Gastrocnemius medialis (tissue), 4 donors: ENCODE results near the gene PDE6H. TPM values are rescaled to one million over a fixed set of nuclear protein-coding genes. Genes with fewer than 3 reads are reported as not detected.

Source experiments
- ATAC-seq, 2 donors: fragments of 150-250 bp; one replicate each; pipeline ENCODE4 v1.9.1; 2016
- DNase-seq, 2 donors: peaks; one replicate each; pipeline ENCODE4 v3.0.0-alpha.2; 2019
- H3K27ac ChIP-seq, 4 donors: fragments of 200-600 bp; sonication (generic); 1 replicate in 1 of 4; 2 replicates in 3 of 4; pipeline ENCODE4 v1.5.1; 2016 to 2018; ENCODE audit warnings: mild to moderate bottlenecking in 2 of 4, moderate library complexity in 1 of 4
- H3K27me3 ChIP-seq, 3 donors: fragments of 200-600 bp; sonication (generic) in 2 of 3; 1 replicate in 1 of 3; 2 replicates in 2 of 3; pipeline versions ENCODE4 v1.5.1 to v1.6.0; 2016 to 2019; ENCODE audit warnings: mild to moderate bottlenecking in 1 of 3, moderate library complexity in 1 of 3
- H3K36me3 ChIP-seq, 2 donors: fragments of 200-600 bp; sonication (generic) in 1 of 2; one replicate each; pipeline ENCODE4 v1.5.1; 2017 to 2018
- H3K4me1 ChIP-seq, 2 donors: fragments of 200-600 bp; sonication (generic) in 1 of 2; one replicate each; pipeline ENCODE4 v1.5.1; 2016 to 2017; ENCODE audit warnings: mild to moderate bottlenecking in 2 of 2
- H3K4me3 ChIP-seq, 4 donors: fragments of 200-600 bp; sonication (generic) in 3 of 4; 1 replicate in 1 of 4; 2 replicates in 3 of 4; pipeline ENCODE4 v1.5.1; 2016 to 2019; ENCODE audit warnings: mild to moderate bottlenecking in 2 of 4
- H3K9me3 ChIP-seq, 3 donors: fragments of 200-600 bp; sonication (generic) in 2 of 3; 1 replicate in 1 of 3; 2 replicates in 2 of 3; pipeline ENCODE4 v1.5.1; 2016 to 2019
- POLR2A ChIP-seq, 2 donors: fragments of 450-650 bp; IDR thresholded peaks; one replicate each; pipeline ENCODE4 v1.6.1; 2017; ENCODE audit warnings: antibody characterized with exemption in 2 of 2, mild to moderate bottlenecking in 2 of 2, moderate library complexity in 2 of 2
- in situ Hi-C, 4 donors: fragments of 200-750 bp; cut with MboI; loops; one replicate each; pipeline versions ENCODE4 v1.15.0 to v1.8.0; 2017; ENCODE audit warnings: low sequenced_read_pairs in 4 of 4
- intact Hi-C: fragments of 100-400 bp; cut with DNase I; formaldehyde crosslinking; loops from one replicate; pipeline ENCODE4 v1.15.1; 2023; ENCODE audit warnings: low total_unique reads
- total RNA-seq, 4 donors: library from RNA; depleted of rRNA; stranded (reverse); fragments of >200 nt; gene quantifications; one replicate each; pipeline versions ENCODE4 v1.1.0 to v1.2.3, GENCODE V29; 2016
- TF ChIP-seq, protein P1 (sequence below), 5 experiments: fragments of 450-650 bp in 3 of 5; fragments of 200-600 bp in 2 of 5; sonication (generic) in 2 of 5; IDR thresholded peaks in 4 of 5; conservative IDR thresholded peaks in 1 of 5; 1 replicate in 4 of 5; 2 replicates in 1 of 5; pipeline ENCODE4 v1.5.1; 2016 to 2019; ENCODE audit warnings: antibody characterized with exemption in 5 of 5, mild to moderate bottlenecking in 3 of 5, moderate library complexity in 3 of 5

PDE6H gene
- total RNA-seq, 4 donors from 2014 or later: not detected

DNA sequence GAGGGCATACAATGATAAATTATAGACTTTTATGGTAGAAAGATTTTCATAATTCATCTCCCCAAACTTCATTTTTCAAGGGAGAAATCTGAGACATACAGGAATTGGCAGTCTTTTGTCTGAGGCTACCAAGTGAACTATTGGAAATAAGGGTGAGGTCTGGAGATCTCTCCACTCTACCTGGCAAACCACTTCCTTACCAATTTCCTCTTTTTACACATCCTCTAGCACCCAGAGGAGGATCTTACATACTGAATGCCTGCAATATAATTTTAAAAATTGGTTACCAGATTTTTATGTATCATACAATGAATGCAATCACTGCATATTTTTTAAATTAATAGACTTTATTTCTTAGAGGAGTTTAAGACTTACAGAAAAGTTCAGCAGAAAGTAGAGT lies 6.6 kb downstream of the PDE6H start:
- ATAC-seq (no peak), DNase-seq (no peak)
- H3K27ac ChIP-seq: no peak overlapping the region
- no peaks in the 10 kb centered on the region for H3K9me3 ChIP-seq
- intact Hi-C loops: no loop called here
- in situ Hi-C loops: loop anchor here in 3 of 4 donors (25.0 kb wide), 1 partner anchor 342 kb away; no protein-coding TSS in a partner anchor
- TF ChIP-seq, protein P1, sequence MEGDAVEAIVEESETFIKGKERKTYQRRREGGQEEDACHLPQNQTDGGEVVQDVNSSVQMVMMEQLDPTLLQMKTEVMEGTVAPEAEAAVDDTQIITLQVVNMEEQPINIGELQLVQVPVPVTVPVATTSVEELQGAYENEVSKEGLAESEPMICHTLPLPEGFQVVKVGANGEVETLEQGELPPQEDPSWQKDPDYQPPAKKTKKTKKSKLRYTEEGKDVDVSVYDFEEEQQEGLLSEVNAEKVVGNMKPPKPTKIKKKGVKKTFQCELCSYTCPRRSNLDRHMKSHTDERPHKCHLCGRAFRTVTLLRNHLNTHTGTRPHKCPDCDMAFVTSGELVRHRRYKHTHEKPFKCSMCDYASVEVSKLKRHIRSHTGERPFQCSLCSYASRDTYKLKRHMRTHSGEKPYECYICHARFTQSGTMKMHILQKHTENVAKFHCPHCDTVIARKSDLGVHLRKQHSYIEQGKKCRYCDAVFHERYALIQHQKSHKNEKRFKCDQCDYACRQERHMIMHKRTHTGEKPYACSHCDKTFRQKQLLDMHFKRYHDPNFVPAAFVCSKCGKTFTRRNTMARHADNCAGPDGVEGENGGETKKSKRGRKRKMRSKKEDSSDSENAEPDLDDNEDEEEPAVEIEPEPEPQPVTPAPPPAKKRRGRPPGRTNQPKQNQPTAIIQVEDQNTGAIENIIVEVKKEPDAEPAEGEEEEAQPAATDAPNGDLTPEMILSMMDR (IDR thresholded peaks at IDR 0.05 in 4 of 5, conservative IDR thresholded peaks at IDR 0.05 in 1 of 5): no peak
- TF ChIP-seq POLR2A (IDR thresholded peaks at IDR 0.05): no peak
- H3K27me3 ChIP-seq: no peaks in the 10 kb centered on the region
- no peaks in the 10 kb centered on the region for H3K36me3 ChIP-seq
- no peaks in the 10 kb centered on the region for H3K4me1 ChIP-seq
- no peak overlapping the region for H3K4me3 ChIP-seq

- no peak overlapping the region for H3K27ac ChIP-seq
- no peaks in the 10 kb centered on the region for H3K36me3 ChIP-seq
- DNase-seq (no peak), ATAC-seq (no peak)
- in situ Hi-C loops (loop anchor here in 3 of 4 donors (25.0 kb wide), 1 partner anchor 344 kb away; no protein-coding TSS in a partner anchor), intact Hi-C loops (no loop called here)
- H3K27me3 ChIP-seq: no peaks in the 10 kb centered on the region
- no peaks in the 10 kb centered on the region for H3K9me3 ChIP-seq
- H3K4me3 ChIP-seq: no peak overlapping the region
- TF ChIP-seq POLR2A (IDR thresholded peaks at IDR 0.05): no peak
- TF ChIP-seq, protein P1 (IDR thresholded peaks at IDR 0.05 in 4 of 5, conservative IDR thresholded peaks at IDR 0.05 in 1 of 5): no peak
- no peaks in the 10 kb centered on the region for H3K4me1 ChIP-seq
Measured at GRCh38 chr12:14981049-14981448, 8.2 kb downstream of the PDE6H start.

DNA sequence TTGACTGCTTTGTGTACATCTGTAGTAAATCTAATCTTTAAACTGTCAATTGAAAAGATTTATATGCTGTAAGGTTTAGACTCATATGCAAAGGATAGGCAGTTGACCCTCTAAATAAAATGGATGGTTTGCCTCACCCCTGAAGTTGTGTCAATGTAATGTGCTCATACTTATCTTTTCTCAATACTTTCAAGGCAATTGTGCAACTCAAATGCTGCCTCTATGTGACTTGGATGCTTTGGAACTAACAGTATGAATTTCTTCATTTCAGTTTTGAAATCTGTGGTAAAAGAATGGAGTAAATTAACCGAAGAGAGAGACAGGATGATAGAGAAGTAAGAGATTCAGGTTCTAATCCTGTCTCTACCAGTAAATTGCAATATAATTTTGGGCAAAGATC lies 9.7 kb downstream of the PDE6H start:
- in situ Hi-C loops: loop anchor here in 3 of 4 donors (25.0 kb wide), 1 partner anchor 345 kb away; no protein-coding TSS in a partner anchor
- Histone ChIP-seq H3K36me3 (no peaks in the 10 kb centered on the region), H3K4me3 (no peak overlapping the region), H3K27ac (no peak overlapping the region), H3K9me3 (no peaks in the 10 kb centered on the region), H3K27me3 (no peaks in the 10 kb centered on the region), H3K4me1 (no peaks in the 10 kb centered on the region)
- ATAC-seq: no peak
- no peak for DNase-seq
- intact Hi-C loops: no loop called here
- TF ChIP-seq POLR2A (IDR thresholded peaks at IDR 0.05): no peak
- TF ChIP-seq, protein P1 (IDR thresholded peaks at IDR 0.05 in 4 of 5, conservative IDR thresholded peaks at IDR 0.05 in 1 of 5): no peak

GRCh38 chr12:14982991-14983390 lies 10.1 kb downstream of the PDE6H start:
- TF ChIP-seq, protein P1 (IDR thresholded peaks at IDR 0.05 in 4 of 5, conservative IDR thresholded peaks at IDR 0.05 in 1 of 5): no peak
- no peaks in the 10 kb centered on the region for H3K4me1 ChIP-seq
- no peak overlapping the region for H3K4me3 ChIP-seq
- H3K9me3 ChIP-seq: no peaks in the 10 kb centered on the region
- DNase-seq (no peak), ATAC-seq (no peak)
- intact Hi-C loops: no loop called here
- no peak overlapping the region for H3K27ac ChIP-seq
- no peaks in the 10 kb centered on the region for H3K27me3 ChIP-seq
- H3K36me3 ChIP-seq: no peaks in the 10 kb centered on the region
- in situ Hi-C loops: loop anchor here in 3 of 4 donors (25.0 kb wide), 1 partner anchor 346 kb away; no protein-coding TSS in a partner anchor

DNA sequence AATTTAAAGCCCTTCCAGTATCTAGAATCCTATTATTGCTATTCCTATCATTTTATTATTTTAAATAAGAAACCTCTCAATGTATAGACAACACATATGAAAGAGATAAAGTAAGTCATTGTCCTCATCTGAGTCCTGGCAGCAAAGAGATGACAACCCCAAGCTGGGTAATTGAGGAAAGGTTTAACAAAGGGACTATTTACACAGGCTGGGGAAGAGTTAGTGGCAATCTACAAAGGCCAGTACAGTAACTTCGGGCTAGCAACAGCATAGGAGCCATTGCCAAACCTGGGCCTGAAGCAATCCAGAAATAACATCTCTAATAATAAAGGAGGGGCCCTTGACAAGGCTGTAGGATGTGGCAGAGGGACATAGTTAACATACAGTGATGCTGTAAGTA lies 11.2 kb downstream of the PDE6H start:
- Histone ChIP-seq H3K9me3 (no peaks in the 10 kb centered on the region), H3K4me1 (no peaks in the 10 kb centered on the region), H3K4me3 (no peak overlapping the region), H3K36me3 (no peaks in the 10 kb centered on the region), H3K27me3 (no peaks in the 10 kb centered on the region), H3K27ac (no peak overlapping the region)
- ATAC-seq (no peak), DNase-seq (no peak)
- in situ Hi-C loops: loop anchor here in 3 of 4 donors (25.0 kb wide), 1 partner anchor 347 kb away; no protein-coding TSS in a partner anchor
- intact Hi-C loops: no loop called here
- TF ChIP-seq POLR2A (IDR thresholded peaks at IDR 0.05): no peak
- TF ChIP-seq, protein P1 (IDR thresholded peaks at IDR 0.05 in 4 of 5, conservative IDR thresholded peaks at IDR 0.05 in 1 of 5): no peak
